ENCODE measurements around the gene RABGAP1L.

Gene RABGAP1L

DNA sequence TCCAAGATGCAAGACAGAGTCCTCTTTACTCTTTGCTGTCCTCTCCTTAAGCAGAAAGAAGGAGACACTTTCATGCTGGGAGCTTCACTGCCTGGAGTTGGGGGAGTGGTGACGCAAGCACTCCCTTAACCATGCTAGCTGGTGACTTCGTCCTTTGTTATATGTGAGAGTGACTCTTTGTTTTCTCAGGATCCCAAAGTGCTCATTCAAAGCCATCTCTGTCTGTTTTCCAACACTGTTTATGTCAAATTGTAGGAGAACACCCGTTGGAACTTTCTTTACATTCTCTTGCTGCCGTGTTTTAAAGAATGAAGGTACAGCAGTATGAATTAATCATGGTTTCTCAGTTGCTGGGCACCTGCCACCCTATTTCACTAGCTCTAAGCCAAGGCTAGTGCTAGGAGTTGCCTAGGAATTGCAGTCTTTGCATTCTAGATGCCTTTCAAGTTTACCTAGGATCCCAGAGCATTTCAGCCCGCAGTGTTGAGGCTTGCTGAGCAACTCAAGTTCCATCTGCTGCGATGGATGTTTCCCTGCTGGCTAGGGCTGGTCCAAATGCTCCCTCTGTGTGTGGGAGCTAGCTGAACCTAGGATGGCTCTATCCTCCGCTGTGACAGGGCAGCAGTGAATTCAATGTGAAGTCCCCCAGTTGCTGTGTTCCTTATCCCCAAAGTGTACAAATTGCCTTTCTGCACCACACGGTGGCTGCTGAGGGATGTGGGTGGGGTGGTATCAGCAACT is 205.8 kb downstream of the RABGAP1L start:
- Histone ChIP-seq H3K4me3 (no peak overlapping the region), H3K27ac (no peak overlapping the region)
- DNase-seq (ENCODE audit: low spot score) = no peak
- no peak for TF ChIP-seq CTCF (IDR thresholded peaks at IDR 0.05)

DNA sequence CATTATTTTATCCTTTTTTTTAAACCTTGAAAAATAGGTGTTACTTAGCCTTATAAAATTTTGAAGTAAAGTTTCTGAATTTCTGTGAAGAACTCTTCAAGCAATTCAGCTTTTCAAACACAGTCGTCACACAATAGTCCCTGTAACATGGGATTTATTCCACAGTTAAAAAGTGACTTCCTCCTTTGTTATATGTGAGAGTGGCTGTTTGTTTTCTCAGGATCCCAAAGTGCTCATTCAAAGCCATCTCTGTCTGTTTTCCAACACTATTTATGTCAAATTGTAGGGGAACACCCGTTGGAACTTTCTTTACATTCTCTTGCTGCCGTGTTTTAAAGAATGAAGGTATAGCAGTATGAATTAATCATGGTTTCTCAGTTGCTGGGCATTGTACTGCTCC is 207.6 kb downstream of the RABGAP1L start:
- Histone ChIP-seq H3K27ac (no peak overlapping the region), H3K4me3 (no peak overlapping the region)
- DNase-seq (ENCODE audit: low spot score) = no peak
- no peak for TF ChIP-seq CTCF (IDR thresholded peaks at IDR 0.05)

GRCh38 chr1:174367892-174368291 is 208.6 kb downstream of the RABGAP1L start:
- Histone ChIP-seq H3K27ac (no peak overlapping the region), H3K4me3 (no peak overlapping the region)
- no peak for DNase-seq (ENCODE audit: low spot score)
- no peak for TF ChIP-seq CTCF (IDR thresholded peaks at IDR 0.05)

GRCh38 chr1:174376030-174376429 is 216.7 kb downstream of the RABGAP1L start:
- DNase-seq (ENCODE audit: low spot score) = no peak
- H3K27ac ChIP-seq = no peak overlapping the region
- TF ChIP-seq CTCF (IDR thresholded peaks at IDR 0.05) = no peak
- no peak overlapping the region for H3K4me3 ChIP-seq

DNA sequence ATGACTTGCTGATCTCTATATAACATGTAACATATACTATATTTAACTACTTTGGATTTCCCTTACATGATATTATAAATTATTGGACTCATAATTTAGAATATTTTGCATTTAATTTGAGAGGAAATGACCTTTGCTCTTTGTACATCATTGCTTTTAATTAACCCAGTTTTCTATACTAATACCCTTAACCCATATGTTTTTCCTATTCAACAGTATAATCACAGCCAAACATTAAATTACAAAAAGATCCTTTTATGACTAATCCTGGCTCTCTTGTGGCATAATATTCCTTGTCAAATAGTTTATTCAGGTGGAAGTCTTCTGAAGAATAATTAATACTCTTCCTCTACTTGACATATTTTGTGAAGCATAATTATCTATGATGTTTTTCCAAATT is 232.4 kb downstream of the RABGAP1L start:
- DNase-seq (ENCODE audit: low spot score) = no peak
- TF ChIP-seq CTCF (IDR thresholded peaks at IDR 0.05) = no peak
- Histone ChIP-seq H3K4me3 (no peak overlapping the region), H3K27ac (no peak overlapping the region)

GRCh38 chr1:174393885-174394284 is 234.6 kb downstream of the RABGAP1L start:
- TF ChIP-seq CTCF (IDR thresholded peaks at IDR 0.05) = no peak
- H3K27ac ChIP-seq = no peak overlapping the region
- no peak for DNase-seq (ENCODE audit: low spot score)
- H3K4me3 ChIP-seq = no peak overlapping the region

DNA sequence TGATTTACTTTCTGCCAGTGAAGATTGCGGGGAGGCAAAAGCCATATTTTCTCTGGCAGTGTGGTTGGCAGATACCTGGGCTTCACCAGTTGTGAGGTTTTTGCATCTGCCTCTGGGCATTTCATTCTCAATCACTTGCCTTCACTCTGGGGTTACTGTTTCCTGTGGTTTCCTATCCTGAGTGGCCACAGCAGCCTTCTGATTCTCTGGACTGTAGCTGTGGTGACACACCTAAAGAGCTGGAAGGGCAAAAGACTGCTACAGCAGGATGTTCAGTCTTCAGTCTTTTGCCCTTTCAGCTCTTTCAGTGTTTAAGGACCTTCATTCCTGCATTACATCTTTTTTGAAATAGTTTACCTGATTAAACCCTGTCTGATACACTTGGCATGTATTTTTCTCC is 237.9 kb downstream of the RABGAP1L start:
- TF ChIP-seq CTCF (IDR thresholded peaks at IDR 0.05) = no peak
- no peak for DNase-seq (ENCODE audit: low spot score)
- Histone ChIP-seq H3K4me3 (no peak overlapping the region), H3K27ac (no peak overlapping the region)

All from coronary artery (tissue), 2 donors.